ENCODE measurements around the gene ARHGAP6. TPM values are rescaled to one million over a fixed set of nuclear protein-coding genes. Genes with fewer than 3 reads are reported as not detected.

The ARHGAP6 gene
- total RNA-seq, 1 experiment from 2014 or later: not detected

GRCh38 chrX:11214346-11215190, 451.2 kb downstream of the ARHGAP6 start:
- no peak overlapping the region for H3K4me2 ChIP-seq (ENCODE audit: low read depth, low read length, poor library complexity, severe bottlenecking)
- H3K27me3 ChIP-seq (ENCODE audit: low read length): no peaks in the 10 kb centered on the region
- no peak for DNase-seq

GRCh38 chrX:11212741-11213140, 453.0 kb downstream of the ARHGAP6 start:
- Histone ChIP-seq H3K9me3 (ENCODE audit: low read length) (no peaks in the 10 kb centered on the region), H2AFZ (ENCODE audit: low read length) (no peak overlapping the region), H3K4me3 (ENCODE audit: low read length) (no peak overlapping the region), H3K27me3 (ENCODE audit: low read length) (no peaks in the 10 kb centered on the region), H3K4me2 (ENCODE audit: low read depth, low read length, poor library complexity, severe bottlenecking) (no peak overlapping the region), H4K20me1 (ENCODE audit: insufficient read depth, low read depth, low read length) (no peaks in the 10 kb centered on the region), H3K27ac (ENCODE audit: low read length) (no peak overlapping the region), H3K4me1 (ENCODE audit: low read length) (no peaks in the 10 kb centered on the region), H3K36me3 (ENCODE audit: insufficient read depth, low read length) (no peaks in the 10 kb centered on the region), H3K9ac (ENCODE audit: low read length) (no peak overlapping the region), H3K9me2 (replicated peaks; ENCODE audit: insufficient read depth, low read length) (no peaks in the 10 kb centered on the region), H3K79me2 (ENCODE audit: low read length) (no peaks in the 10 kb centered on the region)
- no peak for DNase-seq

More at GRCh38 chrX:11214346-11215190, 451.2 kb downstream of the ARHGAP6 start:
- H3K4me3 ChIP-seq (ENCODE audit: low read length): no peak overlapping the region
- H3K36me3 ChIP-seq (ENCODE audit: insufficient read depth, low read length): no peaks in the 10 kb centered on the region
- no peak overlapping the region for H3K27ac ChIP-seq (ENCODE audit: low read length)
- no peak overlapping the region for H3K9ac ChIP-seq (ENCODE audit: low read length)
- no peaks in the 10 kb centered on the region for H3K9me2 ChIP-seq (replicated peaks; ENCODE audit: insufficient read depth, low read length)
- H4K20me1 ChIP-seq (ENCODE audit: insufficient read depth, low read depth, low read length): no peaks in the 10 kb centered on the region
- no peak overlapping the region for H2AFZ ChIP-seq (ENCODE audit: low read length)
- H3K4me1 ChIP-seq (ENCODE audit: low read length): no peaks in the 10 kb centered on the region
- H3K79me2 ChIP-seq (ENCODE audit: low read length): no peaks in the 10 kb centered on the region
- no peaks in the 10 kb centered on the region for H3K9me3 ChIP-seq (ENCODE audit: low read length)

- Histone ChIP-seq H3K36me3 (ENCODE audit: insufficient read depth, low read length) (no peaks in the 10 kb centered on the region), H3K27ac (ENCODE audit: low read length) (no peak overlapping the region), H3K9me2 (replicated peaks; ENCODE audit: insufficient read depth, low read length) (no peaks in the 10 kb centered on the region), H3K79me2 (ENCODE audit: low read length) (no peaks in the 10 kb centered on the region), H3K27me3 (ENCODE audit: low read length) (no peaks in the 10 kb centered on the region), H4K20me1 (ENCODE audit: insufficient read depth, low read depth, low read length) (no peaks in the 10 kb centered on the region), H2AFZ (ENCODE audit: low read length) (no peak overlapping the region), H3K9me3 (ENCODE audit: low read length) (no peaks in the 10 kb centered on the region), H3K4me1 (ENCODE audit: low read length) (no peaks in the 10 kb centered on the region), H3K4me3 (ENCODE audit: low read length) (no peak overlapping the region), H3K9ac (ENCODE audit: low read length) (no peak overlapping the region), H3K4me2 (ENCODE audit: low read depth, low read length, poor library complexity, severe bottlenecking) (no peak overlapping the region)
- no peak for DNase-seq
These were observed 455.3 kb downstream of the ARHGAP6 start for GRCh38 chrX:11210415-11210801.

GRCh38 chrX:11209798-11210414, 455.8 kb downstream of the ARHGAP6 start:
- no peak overlapping the region for H2AFZ ChIP-seq (ENCODE audit: low read length)
- no peaks in the 10 kb centered on the region for H4K20me1 ChIP-seq (ENCODE audit: insufficient read depth, low read depth, low read length)
- DNase-seq: no peak
- H3K9ac ChIP-seq (ENCODE audit: low read length): no peak overlapping the region
- no peaks in the 10 kb centered on the region for H3K36me3 ChIP-seq (ENCODE audit: insufficient read depth, low read length)
- no peak overlapping the region for H3K4me3 ChIP-seq (ENCODE audit: low read length)
- H3K27ac ChIP-seq (ENCODE audit: low read length): no peak overlapping the region
- no peak overlapping the region for H3K4me2 ChIP-seq (ENCODE audit: low read depth, low read length, poor library complexity, severe bottlenecking)
- no peaks in the 10 kb centered on the region for H3K9me3 ChIP-seq (ENCODE audit: low read length)
- no peaks in the 10 kb centered on the region for H3K9me2 ChIP-seq (replicated peaks; ENCODE audit: insufficient read depth, low read length)
- H3K4me1 ChIP-seq (ENCODE audit: low read length): no peaks in the 10 kb centered on the region
- H3K27me3 ChIP-seq (ENCODE audit: low read length): no peaks in the 10 kb centered on the region
- no peaks in the 10 kb centered on the region for H3K79me2 ChIP-seq (ENCODE audit: low read length)

GRCh38 chrX:11206716-11207115, 459.0 kb downstream of the ARHGAP6 start:
- Histone ChIP-seq H3K27me3 (ENCODE audit: low read length) (no peaks in the 10 kb centered on the region), H3K27ac (ENCODE audit: low read length) (no peak overlapping the region), H3K9ac (ENCODE audit: low read length) (no peak overlapping the region), H3K9me2 (replicated peaks; ENCODE audit: insufficient read depth, low read length) (no peaks in the 10 kb centered on the region), H3K4me2 (ENCODE audit: low read depth, low read length, poor library complexity, severe bottlenecking) (no peak overlapping the region), H3K79me2 (ENCODE audit: low read length) (no peaks in the 10 kb centered on the region), H3K36me3 (ENCODE audit: insufficient read depth, low read length) (no peaks in the 10 kb centered on the region), H2AFZ (ENCODE audit: low read length) (no peak overlapping the region), H3K4me3 (ENCODE audit: low read length) (no peak overlapping the region), H3K4me1 (ENCODE audit: low read length) (no peaks in the 10 kb centered on the region), H3K9me3 (ENCODE audit: low read length) (no peaks in the 10 kb centered on the region), H4K20me1 (ENCODE audit: insufficient read depth, low read depth, low read length) (no peaks in the 10 kb centered on the region)
- DNase-seq: no peak

- no peak overlapping the region for H3K9ac ChIP-seq (ENCODE audit: low read length)
- no peaks in the 10 kb centered on the region for H3K79me2 ChIP-seq (ENCODE audit: low read length)
- no peaks in the 10 kb centered on the region for H3K36me3 ChIP-seq (ENCODE audit: insufficient read depth, low read length)
- no peaks in the 10 kb centered on the region for H4K20me1 ChIP-seq (ENCODE audit: insufficient read depth, low read depth, low read length)
- H3K27me3 ChIP-seq (ENCODE audit: low read length): no peaks in the 10 kb centered on the region
- H3K4me3 ChIP-seq (ENCODE audit: low read length): no peak overlapping the region
- H3K9me2 ChIP-seq (replicated peaks; ENCODE audit: insufficient read depth, low read length): no peaks in the 10 kb centered on the region
- no peak overlapping the region for H2AFZ ChIP-seq (ENCODE audit: low read length)
- no peak overlapping the region for H3K27ac ChIP-seq (ENCODE audit: low read length)
- no peaks in the 10 kb centered on the region for H3K4me1 ChIP-seq (ENCODE audit: low read length)
- no peak overlapping the region for H3K4me2 ChIP-seq (ENCODE audit: low read depth, low read length, poor library complexity, severe bottlenecking)
- H3K9me3 ChIP-seq (ENCODE audit: low read length): no peaks in the 10 kb centered on the region
- no peak for DNase-seq
These were observed 459.9 kb downstream of the ARHGAP6 start for GRCh38 chrX:11205796-11206195.

GRCh38 chrX:11197671-11198070, 468.0 kb downstream of the ARHGAP6 start:
- H3K9me2 ChIP-seq (replicated peaks; ENCODE audit: insufficient read depth, low read length): no peaks in the 10 kb centered on the region
- no peaks in the 10 kb centered on the region; the same call in 1 of the 2 replicates for H3K27me3 ChIP-seq (ENCODE audit: low read length)
- no peaks in the 10 kb centered on the region for H3K4me1 ChIP-seq (ENCODE audit: low read length)
- H3K4me3 ChIP-seq (ENCODE audit: low read length): no peak overlapping the region
- no peak overlapping the region for H3K27ac ChIP-seq (ENCODE audit: low read length)
- no peak for DNase-seq
- H3K9ac ChIP-seq (ENCODE audit: low read length): no peak overlapping the region
- no peaks in the 10 kb centered on the region for H4K20me1 ChIP-seq (ENCODE audit: insufficient read depth, low read depth, low read length)
- H3K9me3 ChIP-seq (ENCODE audit: low read length): no peaks in the 10 kb centered on the region
- no peak overlapping the region for H2AFZ ChIP-seq (ENCODE audit: low read length)
- H3K4me2 ChIP-seq (ENCODE audit: low read depth, low read length, poor library complexity, severe bottlenecking): no peak overlapping the region
- no peaks in the 10 kb centered on the region for H3K36me3 ChIP-seq (ENCODE audit: insufficient read depth, low read length)
- H3K79me2 ChIP-seq (ENCODE audit: low read length): no peaks in the 10 kb centered on the region

GRCh38 chrX:11196476-11196875, 469.2 kb downstream of the ARHGAP6 start:
- no peak overlapping the region for H3K9ac ChIP-seq (ENCODE audit: low read length)
- H3K36me3 ChIP-seq (ENCODE audit: insufficient read depth, low read length): no peaks in the 10 kb centered on the region
- H3K9me2 ChIP-seq (replicated peaks; ENCODE audit: insufficient read depth, low read length): no peaks in the 10 kb centered on the region
- no peaks in the 10 kb centered on the region for H3K79me2 ChIP-seq (ENCODE audit: low read length)
- H3K9me3 ChIP-seq (ENCODE audit: low read length): no peaks in the 10 kb centered on the region
- H3K27me3 ChIP-seq (ENCODE audit: low read length): no peaks in the 10 kb centered on the region; the same call in 1 of the 2 replicates
- no peak overlapping the region for H3K27ac ChIP-seq (ENCODE audit: low read length)
- no peak for DNase-seq
- no peaks in the 10 kb centered on the region for H4K20me1 ChIP-seq (ENCODE audit: insufficient read depth, low read depth, low read length)
- H3K4me1 ChIP-seq (ENCODE audit: low read length): no peaks in the 10 kb centered on the region
- H2AFZ ChIP-seq (ENCODE audit: low read length): no peak overlapping the region
- no peak overlapping the region for H3K4me3 ChIP-seq (ENCODE audit: low read length)
- H3K4me2 ChIP-seq (ENCODE audit: low read depth, low read length, poor library complexity, severe bottlenecking): no peak overlapping the region

Data from Karpas-422 (cell line).